ENCODE measurements around the gene PLOD3.

- TF ChIP-seq, protein P1, sequence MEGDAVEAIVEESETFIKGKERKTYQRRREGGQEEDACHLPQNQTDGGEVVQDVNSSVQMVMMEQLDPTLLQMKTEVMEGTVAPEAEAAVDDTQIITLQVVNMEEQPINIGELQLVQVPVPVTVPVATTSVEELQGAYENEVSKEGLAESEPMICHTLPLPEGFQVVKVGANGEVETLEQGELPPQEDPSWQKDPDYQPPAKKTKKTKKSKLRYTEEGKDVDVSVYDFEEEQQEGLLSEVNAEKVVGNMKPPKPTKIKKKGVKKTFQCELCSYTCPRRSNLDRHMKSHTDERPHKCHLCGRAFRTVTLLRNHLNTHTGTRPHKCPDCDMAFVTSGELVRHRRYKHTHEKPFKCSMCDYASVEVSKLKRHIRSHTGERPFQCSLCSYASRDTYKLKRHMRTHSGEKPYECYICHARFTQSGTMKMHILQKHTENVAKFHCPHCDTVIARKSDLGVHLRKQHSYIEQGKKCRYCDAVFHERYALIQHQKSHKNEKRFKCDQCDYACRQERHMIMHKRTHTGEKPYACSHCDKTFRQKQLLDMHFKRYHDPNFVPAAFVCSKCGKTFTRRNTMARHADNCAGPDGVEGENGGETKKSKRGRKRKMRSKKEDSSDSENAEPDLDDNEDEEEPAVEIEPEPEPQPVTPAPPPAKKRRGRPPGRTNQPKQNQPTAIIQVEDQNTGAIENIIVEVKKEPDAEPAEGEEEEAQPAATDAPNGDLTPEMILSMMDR (IDR thresholded peaks at IDR 0.05; ENCODE audit: low read depth, low read length), result no peak
- TF ChIP-seq MAX (IDR thresholded peaks at IDR 0.05; ENCODE audit: low read depth, low read length), result no peak
- no peak for TF ChIP-seq POLR2A (IDR thresholded peaks at IDR 0.05; ENCODE audit: extremely low read depth, insufficient read length)
- TF ChIP-seq MYC (IDR thresholded peaks at IDR 0.05; ENCODE audit: low read depth, low read length), result no peak
Measured at GRCh38 chr7:101172005-101172853, 45.2 kb downstream of the PLOD3 start.
